Vagina (tissue), 2 donors: Measurements from ENCODE around the gene CDC16.

Source experiments
- POLR2A ChIP-seq, 2 donors: fragments of 450-650 bp; IDR thresholded peaks; one replicate each; pipeline ENCODE4 v1.6.1; 2017; ENCODE audit warnings: antibody characterized with exemption in 2 of 2, mild to moderate bottlenecking in 2 of 2, moderate library complexity in 2 of 2
- POLR2AphosphoS5 ChIP-seq, 2 donors: sonication (generic); formaldehyde crosslinking; IDR thresholded peaks; one replicate each; pipeline ENCODE4 v1.9.0; 2017; ENCODE audit warnings: antibody characterized with exemption in 2 of 2, mild to moderate bottlenecking in 2 of 2, low read depth in 1 of 2; ENCODE audit not compliant: insufficient read depth in 1 of 2
- TF ChIP-seq, protein P1 (sequence below), 3 experiments: fragments of 450-650 bp in 2 of 3; fragments of 200-600 bp in 1 of 3; sonication (generic) in 1 of 3; IDR thresholded peaks; one replicate each; pipeline ENCODE4 v1.5.1; 2017 to 2019; ENCODE audit warnings: antibody characterized with exemption in 3 of 3, mild to moderate bottlenecking in 2 of 3, moderate library complexity in 2 of 3

DNA sequence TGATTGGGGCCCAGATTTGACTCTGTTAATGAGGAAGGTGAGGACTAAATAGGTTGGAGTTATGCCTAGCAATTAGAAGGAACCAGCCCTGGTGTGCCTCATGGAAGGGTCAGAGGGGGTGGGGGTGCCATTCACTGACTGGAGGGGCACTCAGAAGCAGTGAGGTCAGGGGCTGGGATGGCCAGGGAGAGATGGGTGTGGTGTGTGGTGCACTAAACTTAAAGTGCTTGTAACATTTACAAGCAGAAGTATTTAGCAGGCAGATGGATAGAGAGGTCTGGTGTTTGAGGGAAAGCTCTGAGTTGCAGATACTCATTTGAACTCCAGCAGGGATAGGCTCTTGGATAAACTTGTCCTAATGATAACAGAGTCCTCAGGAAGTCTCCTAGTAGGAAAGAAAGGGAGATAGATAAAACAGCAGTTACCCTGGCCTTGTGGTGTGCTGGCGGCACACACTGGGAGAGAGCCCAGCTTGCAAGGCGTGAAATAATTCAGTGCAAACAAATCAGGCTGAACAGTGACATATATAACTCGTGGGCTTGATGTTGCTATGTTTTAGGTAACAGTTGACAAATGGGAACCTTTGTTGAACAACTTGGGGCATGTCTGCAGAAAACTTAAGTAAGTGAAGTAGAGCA lies 26.8 kb downstream of the CDC16 start:
- TF ChIP-seq, protein P1, sequence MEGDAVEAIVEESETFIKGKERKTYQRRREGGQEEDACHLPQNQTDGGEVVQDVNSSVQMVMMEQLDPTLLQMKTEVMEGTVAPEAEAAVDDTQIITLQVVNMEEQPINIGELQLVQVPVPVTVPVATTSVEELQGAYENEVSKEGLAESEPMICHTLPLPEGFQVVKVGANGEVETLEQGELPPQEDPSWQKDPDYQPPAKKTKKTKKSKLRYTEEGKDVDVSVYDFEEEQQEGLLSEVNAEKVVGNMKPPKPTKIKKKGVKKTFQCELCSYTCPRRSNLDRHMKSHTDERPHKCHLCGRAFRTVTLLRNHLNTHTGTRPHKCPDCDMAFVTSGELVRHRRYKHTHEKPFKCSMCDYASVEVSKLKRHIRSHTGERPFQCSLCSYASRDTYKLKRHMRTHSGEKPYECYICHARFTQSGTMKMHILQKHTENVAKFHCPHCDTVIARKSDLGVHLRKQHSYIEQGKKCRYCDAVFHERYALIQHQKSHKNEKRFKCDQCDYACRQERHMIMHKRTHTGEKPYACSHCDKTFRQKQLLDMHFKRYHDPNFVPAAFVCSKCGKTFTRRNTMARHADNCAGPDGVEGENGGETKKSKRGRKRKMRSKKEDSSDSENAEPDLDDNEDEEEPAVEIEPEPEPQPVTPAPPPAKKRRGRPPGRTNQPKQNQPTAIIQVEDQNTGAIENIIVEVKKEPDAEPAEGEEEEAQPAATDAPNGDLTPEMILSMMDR (IDR thresholded peaks at IDR 0.05), result no peak
- TF ChIP-seq POLR2A (IDR thresholded peaks at IDR 0.05) (no peak), POLR2AphosphoS5 (IDR thresholded peaks at IDR 0.05; ENCODE audit: insufficient read depth in 1 of 2, low read depth in 1 of 2) (no peak)
